Measurements from ENCODE around the gene PPP1CC. TPM values are rescaled to one million over a fixed set of nuclear protein-coding genes. Genes with fewer than 3 reads are reported as not detected.
"Not testable (repeated sequence)": the region's sequence is repeated elsewhere in the genome, so short reads cannot be mapped to it uniquely, and the experiment has no call there.

Gene PPP1CC
- total RNA-seq, 2 donors from 2014 or later, result 92.9 to 103 TPM

GRCh38 chr12:110775997-110776396 lies 33.3 kb upstream of the PPP1CC start:
- Histone ChIP-seq H3K27me3 (replicated peaks; ENCODE audit: insufficient read depth) (no peaks in the 10 kb centered on the region), H3K4me3 (no peak overlapping the region), H3K27ac (no peak overlapping the region), H3K4me1 (replicated peaks) (no peaks in the 10 kb centered on the region), H3K9me3 (no peaks in the 10 kb centered on the region), H3K36me3 (no peaks in the 10 kb centered on the region)
- WGBS, result 84% methylated on average over 1 of the region's 1 CpG
- intact Hi-C loops (cut with DNase I), result no loop called here
- DNase-seq (ENCODE audit: low spot score), result no peak
- TF ChIP-seq POLR2A (IDR thresholded peaks at IDR 0.05) (no peak), POLR2AphosphoS5 (IDR thresholded peaks at IDR 0.05) (no peak)
- TF ChIP-seq, protein P1, sequence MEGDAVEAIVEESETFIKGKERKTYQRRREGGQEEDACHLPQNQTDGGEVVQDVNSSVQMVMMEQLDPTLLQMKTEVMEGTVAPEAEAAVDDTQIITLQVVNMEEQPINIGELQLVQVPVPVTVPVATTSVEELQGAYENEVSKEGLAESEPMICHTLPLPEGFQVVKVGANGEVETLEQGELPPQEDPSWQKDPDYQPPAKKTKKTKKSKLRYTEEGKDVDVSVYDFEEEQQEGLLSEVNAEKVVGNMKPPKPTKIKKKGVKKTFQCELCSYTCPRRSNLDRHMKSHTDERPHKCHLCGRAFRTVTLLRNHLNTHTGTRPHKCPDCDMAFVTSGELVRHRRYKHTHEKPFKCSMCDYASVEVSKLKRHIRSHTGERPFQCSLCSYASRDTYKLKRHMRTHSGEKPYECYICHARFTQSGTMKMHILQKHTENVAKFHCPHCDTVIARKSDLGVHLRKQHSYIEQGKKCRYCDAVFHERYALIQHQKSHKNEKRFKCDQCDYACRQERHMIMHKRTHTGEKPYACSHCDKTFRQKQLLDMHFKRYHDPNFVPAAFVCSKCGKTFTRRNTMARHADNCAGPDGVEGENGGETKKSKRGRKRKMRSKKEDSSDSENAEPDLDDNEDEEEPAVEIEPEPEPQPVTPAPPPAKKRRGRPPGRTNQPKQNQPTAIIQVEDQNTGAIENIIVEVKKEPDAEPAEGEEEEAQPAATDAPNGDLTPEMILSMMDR (IDR thresholded peaks at IDR 0.05), result no peak

DNA sequence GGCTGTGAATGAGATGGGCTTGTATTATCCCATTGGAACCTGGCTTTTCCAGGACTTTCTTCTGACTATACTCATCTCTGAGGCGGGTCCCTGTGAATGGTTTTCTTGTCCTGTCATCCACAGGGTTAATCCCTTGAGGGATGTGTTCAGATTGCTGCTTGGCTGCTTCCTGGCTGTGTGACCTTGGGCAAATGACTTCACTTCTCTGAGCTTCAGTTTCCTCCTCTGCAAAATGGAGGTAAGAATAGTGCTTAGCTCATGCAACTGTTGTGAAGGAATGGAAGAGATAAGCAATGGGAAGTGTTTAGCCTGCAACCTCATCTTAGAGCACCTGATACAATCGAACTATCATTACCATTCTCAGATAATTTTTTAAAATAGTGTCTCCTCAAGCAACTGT lies 32.1 kb upstream of the PPP1CC start:
- Histone ChIP-seq H3K4me3 (no peak overlapping the region), H3K27me3 (replicated peaks; ENCODE audit: insufficient read depth) (no peaks in the 10 kb centered on the region), H3K4me1 (replicated peaks) (no peaks in the 10 kb centered on the region), H3K27ac (no peak overlapping the region), H3K9me3 (no peaks in the 10 kb centered on the region), H3K36me3 (no peaks in the 10 kb centered on the region)
- no peak for DNase-seq (ENCODE audit: low spot score)
- TF ChIP-seq, protein P1 (IDR thresholded peaks at IDR 0.05), result no peak
- TF ChIP-seq POLR2A (IDR thresholded peaks at IDR 0.05) (no peak), POLR2AphosphoS5 (IDR thresholded peaks at IDR 0.05) (no peak)
- intact Hi-C loops (cut with DNase I), result no loop called here
- 74% methylated on average over 2 of the region's 2 CpGs for WGBS

DNA sequence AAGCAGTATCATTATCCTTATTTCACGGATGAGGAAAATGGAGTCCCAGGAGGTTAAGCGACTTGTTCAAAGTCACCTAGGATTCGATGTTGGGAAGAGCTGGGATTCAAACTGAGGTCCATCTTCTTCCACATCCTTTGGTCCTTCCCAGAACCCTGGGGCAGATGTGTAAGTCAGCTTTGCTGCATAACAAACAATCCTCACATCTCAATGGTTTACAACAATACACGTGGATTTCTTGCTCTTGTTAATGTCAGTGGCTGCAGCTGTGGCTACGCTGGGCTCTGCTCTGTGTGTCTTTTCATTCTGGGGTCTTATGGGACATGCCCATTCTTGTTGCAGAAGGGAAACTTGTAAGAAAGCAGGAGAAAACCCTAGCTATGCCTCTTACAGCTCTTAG lies 26.3 kb upstream of the PPP1CC start:
- H3K27ac ChIP-seq, result no peak overlapping the region
- no peak overlapping the region for H3K4me3 ChIP-seq
- H3K9me3 ChIP-seq, result no peaks in the 10 kb centered on the region
- no peak for DNase-seq (ENCODE audit: low spot score)
- H3K4me1 ChIP-seq (replicated peaks), result no peaks in the 10 kb centered on the region
- no peak for TF ChIP-seq POLR2AphosphoS5 (IDR thresholded peaks at IDR 0.05)
- no peak for TF ChIP-seq POLR2A (IDR thresholded peaks at IDR 0.05)
- TF ChIP-seq, protein P1 (IDR thresholded peaks at IDR 0.05), result no peak
- intact Hi-C loops (cut with DNase I), result no loop called here
- H3K27me3 ChIP-seq (replicated peaks; ENCODE audit: insufficient read depth), result no peaks in the 10 kb centered on the region
- H3K36me3 ChIP-seq, result no peaks in the 10 kb centered on the region
- 90% methylated on average over 5 of the region's 5 CpGs for WGBS

DNA sequence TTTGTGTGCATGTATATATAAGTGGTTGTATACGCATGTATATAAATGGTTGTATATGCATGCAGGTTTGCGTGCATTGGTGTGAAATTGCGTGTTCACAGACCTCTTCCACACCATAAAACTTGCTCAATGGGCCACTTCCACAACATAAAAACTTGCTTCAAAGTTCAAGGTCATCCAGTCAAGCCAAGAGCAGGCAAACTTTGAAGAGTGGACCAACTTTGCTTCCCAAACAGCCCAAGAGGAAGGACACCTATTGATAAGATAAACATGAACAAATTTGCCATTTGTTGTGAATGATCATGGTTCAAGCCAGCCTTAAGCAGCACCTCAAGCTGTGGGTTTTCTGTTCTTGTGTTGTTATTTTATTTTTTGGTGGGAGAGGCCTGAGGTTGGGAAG lies 25.2 kb upstream of the PPP1CC start:
- H3K27ac ChIP-seq, result no peak overlapping the region
- no peaks in the 10 kb centered on the region for H3K27me3 ChIP-seq (replicated peaks; ENCODE audit: insufficient read depth)
- no peak overlapping the region for H3K4me3 ChIP-seq
- no peak for TF ChIP-seq POLR2AphosphoS5 (IDR thresholded peaks at IDR 0.05)
- TF ChIP-seq, protein P1 (IDR thresholded peaks at IDR 0.05), result no peak
- no peak for TF ChIP-seq POLR2A (IDR thresholded peaks at IDR 0.05)
- WGBS, result 99% methylated on average over 3 of the region's 3 CpGs
- intact Hi-C loops (cut with DNase I), result no loop called here
- H3K36me3 ChIP-seq, result no peaks in the 10 kb centered on the region
- no peak for DNase-seq (ENCODE audit: low spot score)
- no peaks in the 10 kb centered on the region for H3K9me3 ChIP-seq
- no peaks in the 10 kb centered on the region for H3K4me1 ChIP-seq (replicated peaks)

- H3K4me1 ChIP-seq (replicated peaks), result no peaks in the 10 kb centered on the region
- no peak for DNase-seq (ENCODE audit: low spot score)
- 58% methylated on average over 7 of the region's 7 CpGs for WGBS
- no peak overlapping the region for H3K4me3 ChIP-seq
- H3K27me3 ChIP-seq (replicated peaks; ENCODE audit: insufficient read depth), result no peaks in the 10 kb centered on the region
- H3K36me3 ChIP-seq, result no peaks in the 10 kb centered on the region
- no peaks in the 10 kb centered on the region for H3K9me3 ChIP-seq
- TF ChIP-seq POLR2A (IDR thresholded peaks at IDR 0.05), result no peak
- TF ChIP-seq, protein P1 (IDR thresholded peaks at IDR 0.05), result no peak
- no peak for TF ChIP-seq POLR2AphosphoS5 (IDR thresholded peaks at IDR 0.05)
- no peak overlapping the region for H3K27ac ChIP-seq
- intact Hi-C loops (cut with DNase I), result no loop called here
These were observed 23.8 kb upstream of the PPP1CC start for GRCh38 chr12:110766311-110767154.

DNA sequence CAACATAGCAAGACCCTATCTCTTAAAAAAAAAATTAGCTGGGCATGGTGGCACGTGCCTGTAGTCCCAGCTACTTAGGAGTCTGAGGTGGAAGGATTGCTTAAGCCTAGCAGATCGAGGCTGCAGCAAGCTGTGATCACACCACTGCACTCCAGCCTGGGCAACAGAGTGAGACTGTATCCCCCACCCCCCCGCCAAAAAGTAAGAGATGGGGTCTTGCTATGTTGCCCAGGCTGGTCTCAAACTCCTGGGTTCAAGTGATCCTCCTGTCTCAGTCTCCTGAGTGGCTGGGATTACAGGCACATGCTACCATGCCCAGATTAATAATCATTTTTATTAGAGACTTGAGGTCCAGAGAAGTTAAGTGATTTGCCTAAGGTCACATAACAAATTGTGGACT lies 22.9 kb upstream of the PPP1CC start:
- DNase-seq (ENCODE audit: low spot score); intact Hi-C loops (cut with DNase I); H3K27ac ChIP-seq; H3K9me3 ChIP-seq; H3K36me3 ChIP-seq; H3K4me3 ChIP-seq; H3K27me3 ChIP-seq (replicated peaks; ENCODE audit: insufficient read depth); H3K4me1 ChIP-seq (replicated peaks): not testable (repeated sequence)
- WGBS, result 84% methylated on average over 3 of the region's 3 CpGs
